Neutrophil (primary cell): ENCODE data around the gene AGPAT4.

ENCODE experiments used
- H3K27ac ChIP-seq: fragments of 200-600 bp; sonication (generic); 2 replicates; pipeline ENCODE4 v1.5.1; 2016; ENCODE audit warnings: mild to moderate bottlenecking, moderate library complexity
- H3K27me3 ChIP-seq: fragments of 200-600 bp; sonication (generic); 2 replicates; pipeline ENCODE4 v1.6.0; 2016; ENCODE audit warnings: mild to moderate bottlenecking
- H3K36me3 ChIP-seq: fragments of 200-600 bp; sonication (generic); 2 replicates; pipeline ENCODE4 v1.5.1; 2017
- H3K4me1 ChIP-seq, 2 experiments: fragments of 200-600 bp in 1 of 2; sonication (generic) in 1 of 2; 1 replicate in 1 of 2; 2 replicates in 1 of 2; pipeline versions ENCODE4 v1.5.1 to v1.6.1; 2013 to 2016; ENCODE audit warnings: low read depth in 1 of 2, low read length in 1 of 2, mild to moderate bottlenecking in 1 of 2, moderate library complexity in 1 of 2; ENCODE audit not compliant: control insufficient read depth in 1 of 2, insufficient read depth in 1 of 2
- H3K4me3 ChIP-seq, 2 experiments: fragments of 200-600 bp in 1 of 2; sonication (generic) in 1 of 2; 1 replicate in 1 of 2; 2 replicates in 1 of 2; pipeline ENCODE4 v1.5.1; 2013 to 2016; ENCODE audit warnings: low read depth in 1 of 2, low read length in 1 of 2, mild to moderate bottlenecking in 1 of 2, moderate library complexity in 1 of 2
- H3K9me3 ChIP-seq: fragments of 200-600 bp; sonication (generic); 2 replicates; pipeline ENCODE4 v1.5.1; 2016
- CTCF ChIP-seq: fragments of 200-600 bp; sonication (generic); IDR thresholded peaks from 2 replicates; pipeline ENCODE4 v1.5.1; 2016; ENCODE audit warnings: antibody characterized with exemption

Gene AGPAT4

GRCh38 chr6:161161121-161161520, 112.7 kb downstream of the AGPAT4 start:
- TF ChIP-seq CTCF = no peak
- Histone ChIP-seq H3K27me3 (no peaks in the 10 kb centered on the region), H3K9me3 (no peaks in the 10 kb centered on the region), H3K4me1 (no peaks in the 10 kb centered on the region), H3K27ac (no peak overlapping the region), H3K36me3 (no peaks in the 10 kb centered on the region), H3K4me3 (no peak overlapping the region)

DNA sequence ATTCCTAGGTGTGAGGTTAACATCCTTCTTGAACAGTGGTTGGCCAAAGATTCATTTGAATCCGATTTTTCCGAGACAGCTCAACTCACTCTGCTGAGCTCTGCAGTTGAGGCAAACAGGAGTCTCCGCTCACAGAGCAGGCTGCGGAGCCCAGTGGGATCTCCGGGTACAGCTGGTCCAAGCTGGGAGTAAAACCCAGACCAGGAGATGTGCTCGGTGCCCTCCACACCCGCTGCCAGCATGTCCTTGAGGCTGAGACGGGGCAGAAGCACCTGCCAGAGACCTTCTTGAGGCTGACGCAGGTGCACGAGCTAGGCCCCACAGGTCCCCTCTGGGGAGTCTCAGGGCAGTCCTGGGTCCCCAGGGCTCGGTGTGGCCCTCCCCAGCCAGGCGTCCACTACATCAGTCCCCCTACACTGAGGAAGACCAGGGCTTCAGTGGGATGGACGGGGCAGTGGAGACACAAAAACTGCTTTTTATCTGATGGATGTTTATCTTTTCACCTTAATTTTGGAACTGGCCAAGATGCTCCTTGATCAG, 119.0 kb downstream of the AGPAT4 start:
- no peaks in the 10 kb centered on the region for H3K9me3 ChIP-seq
- no peak overlapping the region for H3K4me3 ChIP-seq
- H3K36me3 ChIP-seq = no peaks in the 10 kb centered on the region
- H3K27me3 ChIP-seq = no peaks in the 10 kb centered on the region
- no peak for TF ChIP-seq CTCF
- no peaks in the 10 kb centered on the region for H3K4me1 ChIP-seq
- H3K27ac ChIP-seq = no peak overlapping the region

- no peaks in the 10 kb centered on the region for H3K9me3 ChIP-seq
- no peak for TF ChIP-seq CTCF
- H3K27me3 ChIP-seq = no peaks in the 10 kb centered on the region
- no peak overlapping the region for H3K4me3 ChIP-seq
- H3K27ac ChIP-seq = no peak overlapping the region
- no peaks in the 10 kb centered on the region for H3K36me3 ChIP-seq
- no peaks in the 10 kb centered on the region for H3K4me1 ChIP-seq
Observed at GRCh38 chr6:161153725-161154124, 120.1 kb downstream of the AGPAT4 start.

- Histone ChIP-seq H3K9me3 (no peaks in the 10 kb centered on the region), H3K4me1 (no peaks in the 10 kb centered on the region), H3K27ac (no peak overlapping the region), H3K4me3 (no peak overlapping the region), H3K27me3 (no peaks in the 10 kb centered on the region), H3K36me3 (no peaks in the 10 kb centered on the region)
- no peak for TF ChIP-seq CTCF
Observed at GRCh38 chr6:161152907-161153662, 120.8 kb downstream of the AGPAT4 start.

- H3K4me3 ChIP-seq = no peak overlapping the region
- TF ChIP-seq CTCF = no peak
- no peaks in the 10 kb centered on the region for H3K4me1 ChIP-seq
- no peak overlapping the region for H3K27ac ChIP-seq
- H3K27me3 ChIP-seq = no peaks in the 10 kb centered on the region
- H3K9me3 ChIP-seq = no peaks in the 10 kb centered on the region
- no peaks in the 10 kb centered on the region for H3K36me3 ChIP-seq
Observed at GRCh38 chr6:161152527-161152862, 121.4 kb downstream of the AGPAT4 start.
